GM12878 (cell line): ENCODE results near the gene REST. TPM values are rescaled to one million over a fixed set of nuclear protein-coding genes. Genes with fewer than 3 reads are reported as not detected.

Source experiments
- CREB1 ChIP-seq: IDR thresholded peaks from 2 replicates; pipeline ENCODE4 v1.6.1; 2012; ENCODE audit warnings: low read depth, mild to moderate bottlenecking, inconsistent platforms
- EP300 ChIP-seq, 2 experiments: fragments of 150-350 bp in 1 of 2; IDR thresholded peaks; 2 replicates each; pipeline ENCODE4 v1.6.1; 2011 to 2012; ENCODE audit warnings: low read depth in 2 of 2, low read length in 2 of 2, borderline replicate concordance in 1 of 2, improper control_type of control experiment in 1 of 2, inconsistent platforms in 1 of 2; ENCODE audit not compliant: control insufficient read depth in 1 of 2
- GATAD2B ChIP-seq: fragments of 450-650 bp; conservative IDR thresholded peaks from 2 replicates; pipeline ENCODE4 v1.6.1; 2017; ENCODE audit warnings: low read depth, mild to moderate bottlenecking, moderate library complexity
- IKZF1 ChIP-seq: fragments of 450-650 bp; conservative IDR thresholded peaks from 2 replicates; pipeline ENCODE4 v1.6.1; 2017; ENCODE audit warnings: antibody characterized with exemption, mild to moderate bottlenecking
- IRF4 ChIP-seq: IDR thresholded peaks from 2 replicates; pipeline ENCODE4 v1.6.1; 2011; ENCODE audit warnings: low read depth, low read length
- IRF5 ChIP-seq: fragments of 450-650 bp; IDR thresholded peaks from 2 replicates; pipeline ENCODE4 v1.6.1; 2017; ENCODE audit warnings: borderline replicate concordance
- LARP7 ChIP-seq: fragments of 450-650 bp; IDR thresholded peaks from 2 replicates; pipeline ENCODE4 v1.6.1; 2017; ENCODE audit warnings: mild to moderate bottlenecking
- MYB ChIP-seq: fragments of 150-350 bp; IDR thresholded peaks from 2 replicates; pipeline ENCODE4 v1.6.1; 2014; ENCODE audit warnings: mild to moderate bottlenecking, low read depth, low read length, borderline replicate concordance
- NFYA ChIP-seq: IDR thresholded peaks from 2 replicates; pipeline ENCODE4 v1.6.1; 2011; ENCODE audit warnings: low read depth, mild to moderate bottlenecking, low read length, improper control_type of control experiment, borderline replicate concordance
- NKRF ChIP-seq: fragments of 450-650 bp; conservative IDR thresholded peaks from 2 replicates; pipeline ENCODE4 v1.6.1; 2017; ENCODE audit warnings: mild to moderate bottlenecking, moderate library complexity
- NR2C1 ChIP-seq: fragments of 450-650 bp; IDR thresholded peaks from 2 replicates; pipeline ENCODE4 v1.6.1; 2017; ENCODE audit warnings: antibody characterized with exemption, mild to moderate bottlenecking, moderate library complexity
- NR2F1 ChIP-seq: fragments of 450-650 bp; conservative IDR thresholded peaks from 2 replicates; pipeline ENCODE4 v1.6.1; 2017; ENCODE audit warnings: mild to moderate bottlenecking
- NRF1 ChIP-seq: conservative IDR thresholded peaks from 2 replicates; pipeline ENCODE4 v1.6.1; 2011; ENCODE audit warnings: mild to moderate bottlenecking, low read depth, low read length, improper control_type of control experiment
- PML ChIP-seq: IDR thresholded peaks from 2 replicates; pipeline ENCODE4 v1.6.1; 2012; ENCODE audit warnings: low read length, inconsistent platforms
- RAD21 ChIP-seq: IDR thresholded peaks from 2 replicates; pipeline ENCODE4 v1.6.1; 2011; ENCODE audit warnings: mild to moderate bottlenecking, low read depth, low read length, moderate library complexity; ENCODE audit not compliant: insufficient read depth
- RELA ChIP-seq: fragments of 450-650 bp; IDR thresholded peaks from 2 replicates; pipeline ENCODE4 v1.8.0; 2014; ENCODE audit warnings: borderline replicate concordance; ENCODE audit not compliant: partially characterized antibody
- REST ChIP-seq: IDR thresholded peaks from 2 replicates; pipeline ENCODE4 v1.6.1; 2012; ENCODE audit warnings: mild to moderate bottlenecking, low read depth, low read length
- SIN3A ChIP-seq: IDR thresholded peaks from 2 replicates; pipeline ENCODE4 v1.6.1; 2012; ENCODE audit warnings: low read depth, low read length, improper control_type of control experiment
- SMAD5 ChIP-seq: IDR thresholded peaks from 2 replicates; pipeline ENCODE4 v1.6.1; 2016; ENCODE audit warnings: antibody characterized with exemption, low read depth
- SMC3 ChIP-seq: IDR thresholded peaks from 2 replicates; pipeline ENCODE4 v1.6.1; 2011; ENCODE audit warnings: low read length, improper control_type of control experiment, borderline replicate concordance
- SRF ChIP-seq, 2 experiments: IDR thresholded peaks; 2 replicates each; pipeline ENCODE4 v1.6.1; 2011; ENCODE audit warnings: low read depth in 2 of 2, low read length in 2 of 2, mild to moderate bottlenecking in 1 of 2, moderate library complexity in 1 of 2
- STAT3 ChIP-seq: IDR thresholded peaks from 2 replicates; pipeline ENCODE4 v1.6.1; 2011; ENCODE audit warnings: low read depth, low read length, improper control_type of control experiment
- TCF3 ChIP-seq: IDR thresholded peaks from 2 replicates; pipeline ENCODE4 v1.6.1; 2012; ENCODE audit warnings: low read depth, mild to moderate bottlenecking, low read length, borderline replicate concordance; ENCODE audit not compliant: insufficient read depth
- YY1 ChIP-seq: IDR thresholded peaks from 2 replicates; pipeline ENCODE4 v1.6.1; 2011; ENCODE audit warnings: low read depth, mild to moderate bottlenecking, low read length
- ZNF207 ChIP-seq: fragments of 450-650 bp; IDR thresholded peaks from 2 replicates; pipeline ENCODE4 v1.6.1; 2014; ENCODE audit warnings: antibody characterized with exemption, mild to moderate bottlenecking, borderline replicate concordance
- ZNF217 ChIP-seq: fragments of 450-650 bp; IDR thresholded peaks from 2 replicates; pipeline ENCODE4 v1.6.1; 2017; ENCODE audit warnings: antibody characterized with exemption, mild to moderate bottlenecking
- ZNF622 ChIP-seq: fragments of 450-650 bp; IDR thresholded peaks from 2 replicates; pipeline ENCODE4 v1.6.1; 2017; ENCODE audit warnings: mild to moderate bottlenecking, inconsistent platforms
- polyA plus RNA-seq, 11 experiments: library from polyadenylated mRNA; depleted of rRNA in 4 of 11; unstranded in 6 of 11; stranded (reverse) in 5 of 11; fragments of >200 nt; fragmentation: Nextera tagmentation in 4 of 11; fragmentation: Illumina TruSeq in 1 of 11; extraction: Ambion mirVana in 4 of 11; extraction: Trizol in 1 of 11; gene quantifications; 1 replicate in 1 of 11; 2 replicates in 10 of 11; pipeline versions ENCODE4 v1.2.1 to v1.2.3, GENCODE V29; 2011 to 2016; ENCODE audit warnings: inconsistent platforms in 2 of 11, missing spikeins in 2 of 11, low read depth in 1 of 11
- total RNA-seq, 4 experiments: library from RNA; depleted of rRNA in 3 of 4; stranded (reverse); fragments of >200 nt in 3 of 4; fragmentation: Illumina TruSeq in 1 of 4; extraction: Trizol in 1 of 4; gene quantifications; 2 replicates each; pipeline versions ENCODE4 v1.2.1 to v1.2.3, GENCODE V29; 2013 to 2021

The REST gene
- total and polyA plus RNA-seq, 10 of the 15 experiments (the other 5 are each of a cell fraction or from before 2014, with no cell fraction given): 3.7 to 36.3 (median 20.4) TPM

GRCh38 chr4:56978750-56979303 is 71.1 kb downstream of the REST start, which contains the start of gene POLR2B (continued):
- TF ChIP-seq REST: no peak
- TF ChIP-seq CREB1: peak; percentile 86
- peak; percentile 63; the same call in 1 of the 2 replicates for TF ChIP-seq ZNF207
- TF ChIP-seq IRF5: no peak
- no peak for TF ChIP-seq SMC3
- TF ChIP-seq SRF (IDR thresholded peaks at IDR 0.05; ENCODE audit: low read depth in 2 of 2, low read length in 2 of 2): no peak
- TF ChIP-seq ZNF217: no peak
- no peak for TF ChIP-seq TCF3
- TF ChIP-seq LARP7: no peak
- peak; percentile 95 for TF ChIP-seq SMAD5
- no peak for TF ChIP-seq ZNF622
- no peak for TF ChIP-seq STAT3
- TF ChIP-seq MYB: no peak
- TF ChIP-seq NRF1: 0 out of 2 replicates have a peak, but pooled peaks have one; percentile 24
- no peak for TF ChIP-seq RAD21
- 0 out of 4 replicates have a peak, but pooled peaks of 1 of the 2 experiments have one; percentile 18 for TF ChIP-seq EP300 (IDR thresholded peaks at IDR 0.05; ENCODE audit: borderline replicate concordance in 1 of 2, control insufficient read depth in 1 of 2, low read depth in 2 of 2, low read length in 2 of 2)
- TF ChIP-seq NKRF: peak; percentile 66
- TF ChIP-seq GATAD2B: 0 out of 2 replicates have a peak, but pooled peaks have one; percentile 48
- TF ChIP-seq IRF4: no peak
- peak; percentile 86 for TF ChIP-seq NR2C1
- peak; percentile 61 for TF ChIP-seq IKZF1
- no peak for TF ChIP-seq NFYA
- no peak for TF ChIP-seq YY1
- TF ChIP-seq PML: peak; percentile 93
- TF ChIP-seq NR2F1: peak; percentile 97; the same call in 1 of the 2 replicates
- no peak for TF ChIP-seq RELA
- no peak for TF ChIP-seq SIN3A
